ENCODE measurements around the gene MMAB. TPM values are rescaled to one million over a fixed set of nuclear protein-coding genes. Genes with fewer than 3 reads are reported as not detected.

The MMAB gene
- total and polyA plus RNA-seq, 10 of the 15 experiments (the other 5 are each of a cell fraction or from before 2014, with no cell fraction given) = 10.6 to 65.3 (median 45.2) TPM

- TF ChIP-seq, protein P1, sequence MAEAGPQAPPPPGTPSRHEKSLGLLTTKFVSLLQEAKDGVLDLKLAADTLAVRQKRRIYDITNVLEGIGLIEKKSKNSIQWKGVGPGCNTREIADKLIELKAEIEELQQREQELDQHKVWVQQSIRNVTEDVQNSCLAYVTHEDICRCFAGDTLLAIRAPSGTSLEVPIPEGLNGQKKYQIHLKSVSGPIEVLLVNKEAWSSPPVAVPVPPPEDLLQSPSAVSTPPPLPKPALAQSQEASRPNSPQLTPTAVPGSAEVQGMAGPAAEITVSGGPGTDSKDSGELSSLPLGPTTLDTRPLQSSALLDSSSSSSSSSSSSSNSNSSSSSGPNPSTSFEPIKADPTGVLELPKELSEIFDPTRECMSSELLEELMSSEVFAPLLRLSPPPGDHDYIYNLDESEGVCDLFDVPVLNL (IDR thresholded peaks at IDR 0.05; ENCODE audit: low read depth, low read length) = no peak
- no peak for TF ChIP-seq EP300 (IDR thresholded peaks at IDR 0.05; ENCODE audit: borderline replicate concordance in 1 of 2, control insufficient read depth in 1 of 2, low read depth in 2 of 2, low read length in 2 of 2)
- TF ChIP-seq STAT1 (conservative IDR thresholded peaks at IDR 0.05) = no peak
- TF ChIP-seq ZNF207 (IDR thresholded peaks at IDR 0.05; ENCODE audit: borderline replicate concordance) = no peak
- TF ChIP-seq CREB1 (IDR thresholded peaks at IDR 0.05; ENCODE audit: low read depth) = no peak
These were observed 17.7 kb upstream of the MMAB start (continued) for GRCh38 chr12:109591041-109591440.

- FAIRE-seq = no peak
- H3K9me3 ChIP-seq (replicated peaks; ENCODE audit: control insufficient read depth, insufficient read depth, low read length) = no peaks in the 10 kb centered on the region
- H3K4me1 ChIP-seq (ENCODE audit: control insufficient read depth, insufficient read depth, low read length) = peaks cover 4% of the 10 kb centered on the region; the same call in 1 of the 2 replicates
- H3K4me2 ChIP-seq (ENCODE audit: control insufficient read depth, insufficient read depth) = no peak overlapping the region
- H2AFZ ChIP-seq (ENCODE audit: control insufficient read depth, low read depth, low read length) = no peak overlapping the region
- H3K36me3 ChIP-seq (ENCODE audit: control insufficient read depth in 2 of 2, insufficient read depth in 2 of 2, low read length in 1 of 2) = peaks cover 3 to 11% of the 10 kb centered on the region in 2 experiments; a peak in 3 of 4 replicates
- in situ Hi-C loops (cut with MboI) (loop anchor here (5.0 kb wide), 1 partner anchor 187 kb away; no protein-coding TSS in a partner anchor), intact Hi-C loops (cut with micrococcal nuclease; ENCODE audit: unreplicated experiment) (no loop called here)
- no peaks in the 10 kb centered on the region for H3K27me3 ChIP-seq (replicated peaks in 1 of 2; ENCODE audit: control insufficient read depth in 2 of 2, insufficient read depth in 2 of 2, low read length in 1 of 2)
- no peak overlapping the region for H3K4me3 ChIP-seq
- H3K9ac ChIP-seq (ENCODE audit: control insufficient read depth, insufficient read depth, low read length) = no peak overlapping the region
- H3K27ac ChIP-seq (ENCODE audit: control insufficient read depth, insufficient read depth) = no peak overlapping the region
- TF ChIP-seq JUND (IDR thresholded peaks at IDR 0.05; ENCODE audit: low read depth, low read length) (no peak), USF1 (IDR thresholded peaks at IDR 0.05; ENCODE audit: borderline replicate concordance, extremely low read length, insufficient read depth, low read depth, low read length) (no peak), CREM (IDR thresholded peaks at IDR 0.05; ENCODE audit: low read depth) (no peak), ZNF622 (IDR thresholded peaks at IDR 0.05) (no peak), NFIC (IDR thresholded peaks at IDR 0.05; ENCODE audit: low read depth, low read length) (no peak), ATF3 (IDR thresholded peaks at IDR 0.05; ENCODE audit: borderline replicate concordance, extremely low read depth, low read depth, low read length) (no peak), STAT3 (IDR thresholded peaks at IDR 0.05; ENCODE audit: low read depth, low read length) (no peak), CBX5 (IDR thresholded peaks at IDR 0.05; ENCODE audit: low read depth) (no peak), ZNF207 (IDR thresholded peaks at IDR 0.05; ENCODE audit: borderline replicate concordance) (no peak), SUZ12 (IDR thresholded peaks at IDR 0.05; ENCODE audit: unreplicated experiment) (no peak), MTA2 (IDR thresholded peaks at IDR 0.05; ENCODE audit: low read depth) (no peak), ZSCAN29 (IDR thresholded peaks at IDR 0.05) (no peak), NFXL1 (IDR thresholded peaks at IDR 0.05; ENCODE audit: borderline replicate concordance) (no peak), HDAC2 (IDR thresholded peaks at IDR 0.05) (no peak), MYC (IDR thresholded peaks at IDR 0.05; ENCODE audit: insufficient read depth, insufficient read length, insufficient replicate concordance, low read length, severe bottlenecking) (no peak)
- ChIA-PET CTCF (no interaction called here), RAD21 (ENCODE audit: unreplicated experiment) (no interaction called here), POLR2A (no interaction called here), SMC1A (ENCODE audit: uncharacterized antibody, unreplicated experiment) (no interaction called here)
- no peaks in the 10 kb centered on the region for H4K20me1 ChIP-seq (ENCODE audit: control insufficient read depth, insufficient read depth)
- ATAC-seq = no peak
- BruUV-seq (replicated peaks) = no TSS peak
- WGBS (ENCODE audit: insufficient coverage, insufficient replicate concordance, low lambda C conversion rate, missing lambda C conversion rate) = 82% methylated on average over 8 of the region's 8 CpGs
- no peaks in the 10 kb centered on the region for H3K79me2 ChIP-seq (ENCODE audit: control insufficient read depth, insufficient read depth, low read length)
- no peak for DNase-seq (ENCODE audit: low read depth, low spot score)
These were observed 17.3 kb upstream of the MMAB start for GRCh38 chr12:109590566-109590965.

Data from GM12878 (cell line).